ENCODE data around the gene RAMP1. TPM values are rescaled to one million over a fixed set of nuclear protein-coding genes. Genes with fewer than 3 reads are reported as not detected.

RAMP1 gene
- total and polyA plus RNA-seq, 9 of the 15 experiments (the other 6 are each of a cell fraction or from before 2014, with no cell fraction given) = 0.72 to 0.77 TPM; not detected in 7

DNA sequence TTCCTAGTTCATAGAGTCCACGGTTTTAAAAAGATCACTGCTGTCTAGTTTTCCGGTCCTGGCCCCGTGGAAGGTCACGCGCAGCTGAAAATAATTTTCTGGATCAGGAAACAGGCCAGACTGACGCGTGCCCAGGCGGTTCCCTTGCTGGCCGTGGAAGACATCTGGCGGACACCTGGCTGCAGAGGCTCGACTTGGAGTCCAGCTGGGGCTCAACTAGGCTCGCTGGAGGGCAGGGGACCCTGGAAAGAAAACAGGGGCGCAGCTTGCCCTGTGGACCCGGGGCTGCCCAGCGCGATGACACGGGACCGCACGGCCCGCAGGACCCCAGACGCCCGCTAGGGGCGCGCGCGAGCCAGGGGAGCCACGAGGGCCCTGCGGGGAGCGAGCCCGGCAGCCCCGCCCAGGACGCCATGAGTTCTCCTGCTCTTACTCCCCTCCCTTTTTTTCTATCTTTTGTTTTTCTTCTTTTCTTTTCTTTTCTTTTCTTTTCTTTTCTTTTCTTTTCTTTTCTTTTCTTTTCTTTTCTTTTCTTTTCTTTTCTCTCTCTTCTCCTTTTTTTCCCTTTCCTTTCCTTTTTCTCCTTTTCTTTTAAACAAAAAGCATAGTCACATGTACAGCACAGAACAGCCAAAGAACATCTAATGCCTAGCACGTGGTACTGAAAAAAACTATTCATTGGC, 64.2 kb downstream of the RAMP1 start (continued):
- TF ChIP-seq, protein P1, sequence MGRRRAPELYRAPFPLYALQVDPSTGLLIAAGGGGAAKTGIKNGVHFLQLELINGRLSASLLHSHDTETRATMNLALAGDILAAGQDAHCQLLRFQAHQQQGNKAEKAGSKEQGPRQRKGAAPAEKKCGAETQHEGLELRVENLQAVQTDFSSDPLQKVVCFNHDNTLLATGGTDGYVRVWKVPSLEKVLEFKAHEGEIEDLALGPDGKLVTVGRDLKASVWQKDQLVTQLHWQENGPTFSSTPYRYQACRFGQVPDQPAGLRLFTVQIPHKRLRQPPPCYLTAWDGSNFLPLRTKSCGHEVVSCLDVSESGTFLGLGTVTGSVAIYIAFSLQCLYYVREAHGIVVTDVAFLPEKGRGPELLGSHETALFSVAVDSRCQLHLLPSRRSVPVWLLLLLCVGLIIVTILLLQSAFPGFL (CRISPR knock-in tag; IDR thresholded peaks at IDR 0.05) = no peak
- TF ChIP-seq, protein P2, sequence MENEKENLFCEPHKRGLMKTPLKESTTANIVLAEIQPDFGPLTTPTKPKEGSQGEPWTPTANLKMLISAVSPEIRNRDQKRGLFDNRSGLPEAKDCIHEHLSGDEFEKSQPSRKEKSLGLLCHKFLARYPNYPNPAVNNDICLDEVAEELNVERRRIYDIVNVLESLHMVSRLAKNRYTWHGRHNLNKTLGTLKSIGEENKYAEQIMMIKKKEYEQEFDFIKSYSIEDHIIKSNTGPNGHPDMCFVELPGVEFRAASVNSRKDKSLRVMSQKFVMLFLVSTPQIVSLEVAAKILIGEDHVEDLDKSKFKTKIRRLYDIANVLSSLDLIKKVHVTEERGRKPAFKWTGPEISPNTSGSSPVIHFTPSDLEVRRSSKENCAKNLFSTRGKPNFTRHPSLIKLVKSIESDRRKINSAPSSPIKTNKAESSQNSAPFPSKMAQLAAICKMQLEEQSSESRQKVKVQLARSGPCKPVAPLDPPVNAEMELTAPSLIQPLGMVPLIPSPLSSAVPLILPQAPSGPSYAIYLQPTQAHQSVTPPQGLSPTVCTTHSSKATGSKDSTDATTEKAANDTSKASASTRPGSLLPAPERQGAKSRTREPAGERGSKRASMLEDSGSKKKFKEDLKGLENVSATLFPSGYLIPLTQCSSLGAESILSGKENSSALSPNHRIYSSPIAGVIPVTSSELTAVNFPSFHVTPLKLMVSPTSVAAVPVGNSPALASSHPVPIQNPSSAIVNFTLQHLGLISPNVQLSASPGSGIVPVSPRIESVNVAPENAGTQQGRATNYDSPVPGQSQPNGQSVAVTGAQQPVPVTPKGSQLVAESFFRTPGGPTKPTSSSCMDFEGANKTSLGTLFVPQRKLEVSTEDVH (IDR thresholded peaks at IDR 0.05; ENCODE audit: low read depth, partially characterized antibody) = no peak
- TF ChIP-seq MTA3 (IDR thresholded peaks at IDR 0.05; ENCODE audit: borderline replicate concordance) (no peak), NR2F6 (CRISPR knock-in tag; IDR thresholded peaks at IDR 0.05) (no peak), TCF15 (CRISPR knock-in tag; IDR thresholded peaks at IDR 0.05) (no peak), SNIP1 (IDR thresholded peaks at IDR 0.05; ENCODE audit: low read depth) (no peak), RBM22 (IDR thresholded peaks at IDR 0.05; ENCODE audit: low read depth, low read length, poor library complexity, severe bottlenecking) (no peak), ATF1 (CRISPR knock-in tag; IDR thresholded peaks at IDR 0.05) (no peak), ATF1 (tag; IDR thresholded peaks at IDR 0.05) (no peak), HOXB6 (CRISPR knock-in tag; IDR thresholded peaks at IDR 0.05; ENCODE audit: borderline replicate concordance) (no peak), SRF (CRISPR knock-in tag; IDR thresholded peaks at IDR 0.05) (no peak), PRDM10 (IDR thresholded peaks at IDR 0.05; ENCODE audit: partially characterized antibody) (peak; percentile 20), RNF2 (IDR thresholded peaks at IDR 0.05) (no peak), ZNF77 (CRISPR knock-in tag; IDR thresholded peaks at IDR 0.05) (no peak), HDAC1 (IDR thresholded peaks at IDR 0.05) (no peak), SMC3 (conservative IDR thresholded peaks at IDR 0.05; ENCODE audit: insufficient read depth, low read depth, low read length) (peak; percentile 51; the same call in 1 of the 2 replicates)
- TF ChIP-seq, protein P3, sequence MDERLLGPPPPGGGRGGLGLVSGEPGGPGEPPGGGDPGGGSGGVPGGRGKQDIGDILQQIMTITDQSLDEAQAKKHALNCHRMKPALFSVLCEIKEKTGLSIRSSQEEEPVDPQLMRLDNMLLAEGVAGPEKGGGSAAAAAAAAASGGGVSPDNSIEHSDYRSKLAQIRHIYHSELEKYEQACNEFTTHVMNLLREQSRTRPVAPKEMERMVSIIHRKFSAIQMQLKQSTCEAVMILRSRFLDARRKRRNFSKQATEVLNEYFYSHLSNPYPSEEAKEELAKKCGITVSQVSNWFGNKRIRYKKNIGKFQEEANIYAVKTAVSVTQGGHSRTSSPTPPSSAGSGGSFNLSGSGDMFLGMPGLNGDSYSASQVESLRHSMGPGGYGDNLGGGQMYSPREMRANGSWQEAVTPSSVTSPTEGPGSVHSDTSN (CRISPR knock-in tag; IDR thresholded peaks at IDR 0.05; ENCODE audit: low read depth) = no peak
- TF ChIP-seq, protein P3 (tag; conservative IDR thresholded peaks at IDR 0.05; ENCODE audit: low read depth) = no peak
